Progenitor cell of endocrine pancreas (in vitro differentiated cells): ENCODE measurements around the gene COL17A1. TPM values are rescaled to one million over a fixed set of nuclear protein-coding genes. Genes with fewer than 3 reads are reported as not detected.

Experiments used
- DNase-seq: peaks from one replicate; pipeline ENCODE4 v3.0.0; 2021; ENCODE audit warnings: low spot score; ENCODE audit not compliant: unreplicated experiment
- H3K27ac Mint-ChIP-seq: 2 replicates; pipeline ENCODE4 v1.8.0; 2021; ENCODE audit warnings: mild to moderate bottlenecking, moderate library complexity, mixed read lengths
- H3K27me3 Mint-ChIP-seq: 2 replicates; pipeline ENCODE4 v1.8.0; 2021; ENCODE audit warnings: mixed read lengths
- H3K36me3 Mint-ChIP-seq: 2 replicates; pipeline ENCODE4 v1.8.0; 2022; ENCODE audit warnings: mixed read lengths; ENCODE audit not compliant: insufficient read depth
- H3K4me1 Mint-ChIP-seq: 2 replicates; pipeline ENCODE4 v1.8.0; 2021; ENCODE audit warnings: low read depth, mixed read lengths
- H3K4me3 Mint-ChIP-seq: 2 replicates; pipeline ENCODE4 v1.8.0; 2021; ENCODE audit warnings: low read depth, mild to moderate bottlenecking, moderate library complexity, mixed read lengths
- H3K9me3 Mint-ChIP-seq: 2 replicates; pipeline ENCODE4 v1.8.0; 2021; ENCODE audit warnings: low read depth, mixed read lengths
- CTCF ChIP-seq: fragments of 200-600 bp; sonication (generic); IDR thresholded peaks from one replicate; pipeline ENCODE4 v1.5.0; 2021; ENCODE audit warnings: antibody characterized with exemption, mild to moderate bottlenecking; ENCODE audit not compliant: unreplicated experiment
- total RNA-seq: library from RNA; stranded (reverse); gene quantifications from 2 replicates; pipeline ENCODE4 v1.2.1, GENCODE V29; 2021

COL17A1 gene
- total RNA-seq, 1 donor from 2014 or later: 0.86 TPM

- H3K9me3 Mint-ChIP-seq: no peaks in the 10 kb centered on the region
- H3K4me3 Mint-ChIP-seq: no peak overlapping the region
- TF ChIP-seq CTCF: no peak
- H3K27ac Mint-ChIP-seq: no peak overlapping the region
- H3K36me3 Mint-ChIP-seq: peaks cover 1% of the 10 kb centered on the region
- H3K27me3 Mint-ChIP-seq: no peaks in the 10 kb centered on the region
- H3K4me1 Mint-ChIP-seq: no peaks in the 10 kb centered on the region
- no peak for DNase-seq
Measured at GRCh38 chr10:104037261-104037951, 48.3 kb downstream of the COL17A1 start.

GRCh38 chr10:104036518-104037260 is 49.0 kb downstream of the COL17A1 start:
- no peak overlapping the region for H3K4me3 Mint-ChIP-seq
- no peaks in the 10 kb centered on the region for H3K4me1 Mint-ChIP-seq
- no peak for DNase-seq

GRCh38 chr10:104036069-104036384 is 49.7 kb downstream of the COL17A1 start:
- TF ChIP-seq CTCF: no peak
- no peaks in the 10 kb centered on the region for H3K4me1 Mint-ChIP-seq
- peaks cover 3% of the 10 kb centered on the region for H3K36me3 Mint-ChIP-seq
- no peaks in the 10 kb centered on the region for H3K9me3 Mint-ChIP-seq
- no peak for DNase-seq
- no peaks in the 10 kb centered on the region for H3K27me3 Mint-ChIP-seq
- no peak overlapping the region for H3K4me3 Mint-ChIP-seq
- H3K27ac Mint-ChIP-seq: no peak overlapping the region

More at GRCh38 chr10:104036518-104037260, 49.0 kb downstream of the COL17A1 start:
- H3K36me3 Mint-ChIP-seq: peaks cover 1% of the 10 kb centered on the region
- TF ChIP-seq CTCF: no peak
- H3K27ac Mint-ChIP-seq: no peak overlapping the region
- no peaks in the 10 kb centered on the region for H3K27me3 Mint-ChIP-seq
- H3K9me3 Mint-ChIP-seq: no peaks in the 10 kb centered on the region

GRCh38 chr10:104035194-104036068 is 50.2 kb downstream of the COL17A1 start:
- DNase-seq: no peak
- no peak for TF ChIP-seq CTCF
- no peaks in the 10 kb centered on the region for H3K9me3 Mint-ChIP-seq
- no peaks in the 10 kb centered on the region for H3K27me3 Mint-ChIP-seq
- no peak overlapping the region for H3K27ac Mint-ChIP-seq
- H3K36me3 Mint-ChIP-seq: peaks cover 3% of the 10 kb centered on the region
- no peaks in the 10 kb centered on the region for H3K4me1 Mint-ChIP-seq
- no peak overlapping the region for H3K4me3 Mint-ChIP-seq
